Lower leg skin (tissue), 3 donors: ENCODE measurements around the gene ATP11C.

Experiments used
- POLR2A ChIP-seq, 2 donors: fragments of 450-650 bp; IDR thresholded peaks; one replicate each; pipeline ENCODE4 v1.6.1; 2016 to 2017; ENCODE audit warnings: antibody characterized with exemption in 2 of 2, mild to moderate bottlenecking in 1 of 2, moderate library complexity in 1 of 2
- TF ChIP-seq, protein P1 (sequence below), 3 donors: fragments of 450-650 bp; IDR thresholded peaks; one replicate each; pipeline ENCODE4 v1.5.1; 2016; ENCODE audit warnings: antibody characterized with exemption in 3 of 3, mild to moderate bottlenecking in 3 of 3, moderate library complexity in 2 of 3

DNA sequence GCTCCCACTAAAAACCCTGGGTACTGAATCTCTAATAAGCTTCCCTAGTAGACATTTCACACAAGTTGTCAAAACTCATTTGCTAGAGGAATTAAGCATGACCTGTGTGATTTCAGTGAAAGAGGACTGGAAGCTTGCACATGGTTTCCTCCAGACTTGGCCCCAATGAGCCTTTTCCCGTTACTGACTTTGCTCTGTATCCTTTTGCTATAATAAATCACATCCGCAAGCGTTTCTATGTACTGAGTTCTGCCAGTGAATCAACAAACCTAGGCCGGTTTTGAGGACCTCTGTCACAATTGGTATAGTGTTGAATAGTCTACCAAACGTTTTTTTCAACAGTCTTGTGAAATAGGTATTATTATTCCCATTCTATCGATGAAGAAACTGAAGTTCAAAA, 8.2 kb downstream of the ATP11C start:
- TF ChIP-seq, protein P1, sequence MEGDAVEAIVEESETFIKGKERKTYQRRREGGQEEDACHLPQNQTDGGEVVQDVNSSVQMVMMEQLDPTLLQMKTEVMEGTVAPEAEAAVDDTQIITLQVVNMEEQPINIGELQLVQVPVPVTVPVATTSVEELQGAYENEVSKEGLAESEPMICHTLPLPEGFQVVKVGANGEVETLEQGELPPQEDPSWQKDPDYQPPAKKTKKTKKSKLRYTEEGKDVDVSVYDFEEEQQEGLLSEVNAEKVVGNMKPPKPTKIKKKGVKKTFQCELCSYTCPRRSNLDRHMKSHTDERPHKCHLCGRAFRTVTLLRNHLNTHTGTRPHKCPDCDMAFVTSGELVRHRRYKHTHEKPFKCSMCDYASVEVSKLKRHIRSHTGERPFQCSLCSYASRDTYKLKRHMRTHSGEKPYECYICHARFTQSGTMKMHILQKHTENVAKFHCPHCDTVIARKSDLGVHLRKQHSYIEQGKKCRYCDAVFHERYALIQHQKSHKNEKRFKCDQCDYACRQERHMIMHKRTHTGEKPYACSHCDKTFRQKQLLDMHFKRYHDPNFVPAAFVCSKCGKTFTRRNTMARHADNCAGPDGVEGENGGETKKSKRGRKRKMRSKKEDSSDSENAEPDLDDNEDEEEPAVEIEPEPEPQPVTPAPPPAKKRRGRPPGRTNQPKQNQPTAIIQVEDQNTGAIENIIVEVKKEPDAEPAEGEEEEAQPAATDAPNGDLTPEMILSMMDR (IDR thresholded peaks at IDR 0.05), result no peak
- TF ChIP-seq POLR2A (IDR thresholded peaks at IDR 0.05), result no peak
